Lung (tissue), 12 donors: ENCODE measurements around the gene HOXA9. TPM values are rescaled to one million over a fixed set of nuclear protein-coding genes. Genes with fewer than 3 reads are reported as not detected.

Source experiments
- ATAC-seq: fragments of 200-7000 bp; cut with Tn5 transposase; one replicate; pipeline ENCODE4 v1.9.1; 2020; ENCODE audit warnings: moderate number of reproducible peaks; ENCODE audit not compliant: insufficient read depth, low FRiP score
- DNase-seq, 3 donors: peaks; one replicate each; pipeline ENCODE4 v3.0.0-alpha.2; 2013 to 2017
- H3K27ac ChIP-seq, 2 donors: one replicate each; pipeline ENCODE4 v1.5.1; 2013; ENCODE audit warnings: mild to moderate bottlenecking in 2 of 2, moderate library complexity in 2 of 2, control low read depth in 1 of 2, inconsistent platforms in 1 of 2, low read depth in 1 of 2, low read length in 1 of 2
- H3K27me3 ChIP-seq, 3 donors: one replicate each; pipeline ENCODE4 v1.5.1; 2013; ENCODE audit warnings: low read length in 2 of 3; ENCODE audit not compliant: control insufficient read depth in 3 of 3, insufficient read depth in 3 of 3
- H3K36me3 ChIP-seq, 4 donors: one replicate each; pipeline ENCODE4 v1.5.1; 2013; ENCODE audit warnings: low read length in 4 of 4, mild to moderate bottlenecking in 1 of 4, moderate library complexity in 1 of 4; ENCODE audit not compliant: control insufficient read depth in 4 of 4, insufficient read depth in 4 of 4
- H3K4me1 ChIP-seq, 5 donors: one replicate each; pipeline ENCODE4 v1.5.1; 2013; ENCODE audit warnings: low read length in 5 of 5, mild to moderate bottlenecking in 2 of 5, moderate library complexity in 1 of 5; ENCODE audit not compliant: control insufficient read depth in 5 of 5, insufficient read depth in 5 of 5
- H3K4me3 ChIP-seq: one replicate; pipeline ENCODE4 v1.5.1; 2013; ENCODE audit warnings: mild to moderate bottlenecking, control low read depth, moderate library complexity
- H3K9ac ChIP-seq, 2 donors: one replicate each; pipeline ENCODE4 v1.5.1; 2013; ENCODE audit warnings: low read length in 2 of 2, control low read depth in 1 of 2; ENCODE audit not compliant: insufficient read depth in 1 of 2
- H3K9me3 ChIP-seq, 4 donors: one replicate each; pipeline ENCODE4 v1.5.1; 2013; ENCODE audit warnings: low read length in 3 of 4, mild to moderate bottlenecking in 1 of 4, moderate library complexity in 1 of 4; ENCODE audit not compliant: control insufficient read depth in 4 of 4, insufficient read depth in 3 of 4
- WGBS, 2 donors: extraction: QIAGEN DNeasy Blood & Tissue Kit; methylation state at CpG; one replicate each; pipeline ENCODE4 v1.1.7; 2013; 5-methylcytosine and 5-hydroxymethylcytosine counted together
- polyA plus RNA-seq, 2 donors: library from polyadenylated mRNA; stranded (reverse); fragments of 200-250 nt; gene quantifications; one replicate each; pipeline ENCODE4 v1.2.1, GENCODE V29; 2013
- total RNA-seq, 2 donors: library from RNA; depleted of rRNA in 1 of 2; stranded (reverse); fragments of >200 nt in 1 of 2; gene quantifications; one replicate each; pipeline ENCODE4 v1.2.1, GENCODE V29; 2014 to 2021
- TF ChIP-seq, protein P1 (sequence below): IDR thresholded peaks from 2 replicates; pipeline ENCODE4 v1.5.1; 2012; ENCODE audit warnings: mild to moderate bottlenecking; ENCODE audit errors: control extremely low read depth, extremely low read depth
- donor health status: control.
- donor health status: control.
- donor health status: Bipolar disorder and iron deficiency.
- donor health status: healthy.
- donor health status: DM: yes; HTN: yes; CAD: no.

The HOXA9 gene
- total and polyA plus RNA-seq, 4 donors, result 0.11 to 0.85 (median 0.43) TPM

- Histone ChIP-seq H3K9ac (no peak overlapping the region), H3K4me3 (no peak overlapping the region), H3K27ac (no peak overlapping the region), H3K36me3 (no peaks in the 10 kb centered on the region), H3K27me3 (peaks cover 3 to 94% (median 81%) of the 10 kb centered on the region in 3 donors), H3K4me1 (peaks cover 0 to 24% (median 5%) of the 10 kb centered on the region in 5 donors), H3K9me3 (no peaks in the 10 kb centered on the region)
- DNase-seq, result no peak
- TF ChIP-seq, protein P1, sequence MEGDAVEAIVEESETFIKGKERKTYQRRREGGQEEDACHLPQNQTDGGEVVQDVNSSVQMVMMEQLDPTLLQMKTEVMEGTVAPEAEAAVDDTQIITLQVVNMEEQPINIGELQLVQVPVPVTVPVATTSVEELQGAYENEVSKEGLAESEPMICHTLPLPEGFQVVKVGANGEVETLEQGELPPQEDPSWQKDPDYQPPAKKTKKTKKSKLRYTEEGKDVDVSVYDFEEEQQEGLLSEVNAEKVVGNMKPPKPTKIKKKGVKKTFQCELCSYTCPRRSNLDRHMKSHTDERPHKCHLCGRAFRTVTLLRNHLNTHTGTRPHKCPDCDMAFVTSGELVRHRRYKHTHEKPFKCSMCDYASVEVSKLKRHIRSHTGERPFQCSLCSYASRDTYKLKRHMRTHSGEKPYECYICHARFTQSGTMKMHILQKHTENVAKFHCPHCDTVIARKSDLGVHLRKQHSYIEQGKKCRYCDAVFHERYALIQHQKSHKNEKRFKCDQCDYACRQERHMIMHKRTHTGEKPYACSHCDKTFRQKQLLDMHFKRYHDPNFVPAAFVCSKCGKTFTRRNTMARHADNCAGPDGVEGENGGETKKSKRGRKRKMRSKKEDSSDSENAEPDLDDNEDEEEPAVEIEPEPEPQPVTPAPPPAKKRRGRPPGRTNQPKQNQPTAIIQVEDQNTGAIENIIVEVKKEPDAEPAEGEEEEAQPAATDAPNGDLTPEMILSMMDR, result no peak
- WGBS, 2 donors, result 37 to 43% methylated on average over 27 to 30 of the region's 30 CpGs
- no peak for ATAC-seq
Measured at GRCh38 chr7:27161721-27162560, 3.4 kb downstream of the HOXA9 start.

GRCh38 chr7:27161214-27161720 lies 4.1 kb downstream of the HOXA9 start:
- 4 to 14% methylated on average over 24 to 27 of the region's 27 CpGs for WGBS, 2 donors
- DNase-seq (no peak), ATAC-seq (no peak)
- Histone ChIP-seq H3K4me3 (no peak overlapping the region), H3K27me3 (peaks cover 3 to 93% (median 76%) of the 10 kb centered on the region in 3 donors), H3K27ac (no peak overlapping the region), H3K4me1 (peaks cover 0 to 24% (median 5%) of the 10 kb centered on the region in 5 donors), H3K36me3 (no peaks in the 10 kb centered on the region), H3K9ac (peak overlapping the region in 1 of 2 donors; percentile 65), H3K9me3 (no peaks in the 10 kb centered on the region)
- TF ChIP-seq, protein P1, result no peak

- H3K36me3 ChIP-seq, result no peaks in the 10 kb centered on the region
- TF ChIP-seq, protein P1, result peak; percentile 99
- WGBS, 2 donors, result 1 to 3% methylated on average over 54 of the region's 54 CpGs
- peaks cover 3 to 92% (median 71%) of the 10 kb centered on the region in 3 donors for H3K27me3 ChIP-seq
- H3K4me1 ChIP-seq, result peaks cover 0 to 19% (median 4%) of the 10 kb centered on the region in 5 donors
- peak overlapping the region in 1 of 2 donors; percentile 55 for H3K9ac ChIP-seq
- H3K4me3 ChIP-seq, result peak overlapping the region; percentile 21
- peak; percentile 92 for ATAC-seq
- peak; percentile 92 to 95 (median 93) for DNase-seq
- H3K9me3 ChIP-seq, result no peaks in the 10 kb centered on the region
- peak overlapping the region in 1 of 2 donors; percentile 51 for H3K27ac ChIP-seq
Measured at GRCh38 chr7:27160546-27161213, 4.7 kb downstream of the HOXA9 start.
